K562 (cell line): Measurements from ENCODE around the gene CYP46A1. TPM values are rescaled to one million over a fixed set of nuclear protein-coding genes. Genes with fewer than 3 reads are reported as not detected.

ENCODE experiments used
- ARID3B ChIP-seq: fragments of 250-450 bp; sonication (Bioruptor Pico); IDR thresholded peaks from 2 replicates; pipeline ENCODE4 v1.4.0; 2020; ENCODE audit warnings: borderline replicate concordance
- BDP1 ChIP-seq: IDR thresholded peaks from 3 replicates; pipeline ENCODE4 v1.6.1; 2011; ENCODE audit not compliant: insufficient read length, insufficient read depth
- DLX4 ChIP-seq: fragments of 250-450 bp; sonication (Bioruptor Pico); IDR thresholded peaks from 2 replicates; pipeline ENCODE4 v1.6.1; 2021; ENCODE audit warnings: mild to moderate bottlenecking
- ETS1 ChIP-seq: conservative IDR thresholded peaks from 2 replicates; pipeline ENCODE4 v1.6.1; 2011; ENCODE audit warnings: low read depth, mild to moderate bottlenecking, low read length; ENCODE audit not compliant: control insufficient read depth
- HDAC1 ChIP-seq, 2 experiments: fragments of 450-650 bp; IDR thresholded peaks; 2 replicates each; pipeline ENCODE4 v1.6.1; 2016 to 2017; ENCODE audit warnings: inconsistent platforms in 1 of 2, mild to moderate bottlenecking in 1 of 2, moderate library complexity in 1 of 2
- NR2C2 ChIP-seq, 2 experiments: fragments of 200-800 bp in 1 of 2; sonication (Bioruptor generic) in 1 of 2; sonication (generic) in 1 of 2; formaldehyde crosslinking in 1 of 2; IDR thresholded peaks; 2 replicates each; pipeline versions ENCODE4 v1.6.1 to v1.8.0; 2016 to 2022; ENCODE audit warnings: mild to moderate bottlenecking in 1 of 2, missing compliant biosample characterization in 1 of 2, missing genetic modification characterization in 1 of 2, missing genetic modification reagents in 1 of 2
- PHB2 ChIP-seq: fragments of 450-650 bp; IDR thresholded peaks from 2 replicates; pipeline ENCODE4 v1.6.1; 2017; ENCODE audit warnings: low read depth
- POLR2B ChIP-seq: fragments of 450-650 bp; IDR thresholded peaks from 2 replicates; pipeline ENCODE4 v1.6.1; 2018; ENCODE audit warnings: low read depth; ENCODE audit not compliant: partially characterized antibody
- TAF1 ChIP-seq: IDR thresholded peaks from 2 replicates; pipeline ENCODE4 v1.6.1; 2011; ENCODE audit warnings: mild to moderate bottlenecking, low read length, moderate library complexity; ENCODE audit not compliant: insufficient read depth, control insufficient read depth, severe bottlenecking; ENCODE audit errors: extremely low read depth
- ZBTB11 ChIP-seq, 3 experiments: fragments of 200-800 bp in 1 of 3; fragments of 250-450 bp in 1 of 3; fragments of 450-650 bp in 1 of 3; sonication (Bioruptor Pico) in 1 of 3; sonication (Bioruptor generic) in 1 of 3; formaldehyde crosslinking in 1 of 3; IDR thresholded peaks; 2 replicates each; pipeline versions ENCODE4 v1.6.1 to v1.8.0; 2016 to 2022; ENCODE audit warnings: mild to moderate bottlenecking in 2 of 3, missing genetic modification characterization in 2 of 3, missing compliant biosample characterization in 1 of 3, moderate library complexity in 1 of 3
- ZBTB43 ChIP-seq: sonication (generic); formaldehyde crosslinking; IDR thresholded peaks from 2 replicates; pipeline ENCODE4 v1.8.0; 2023; ENCODE audit warnings: mild to moderate bottlenecking, missing genetic modification reagents
- ZHX1 ChIP-seq: fragments of 150-350 bp; conservative IDR thresholded peaks from 2 replicates; pipeline ENCODE4 v1.6.1; 2014; ENCODE audit warnings: low read length
- ZNF778 ChIP-seq: fragments of 450-650 bp; formaldehyde crosslinking; IDR thresholded peaks from 2 replicates; pipeline ENCODE4 v1.4.0; 2020; ENCODE audit warnings: mild to moderate bottlenecking, moderate library complexity
- polyA plus RNA-seq, 8 experiments: library from polyadenylated mRNA; depleted of rRNA in 4 of 8; stranded (reverse) in 5 of 8; unstranded in 3 of 8; fragments of >200 nt; fragmentation: Nextera tagmentation in 2 of 8; fragmentation: Illumina TruSeq in 1 of 8; extraction: Ambion mirVana in 2 of 8; extraction: Trizol in 1 of 8; gene quantifications; 2 replicates each; pipeline versions ENCODE4 v1.2.1 to v1.2.3, GENCODE V29; 2011 to 2014; ENCODE audit warnings: inconsistent platforms in 1 of 8, missing spikeins in 1 of 8
- total RNA-seq, 7 experiments: library from RNA; depleted of rRNA in 6 of 7; stranded (reverse); fragments of >200 nt in 6 of 7; fragmentation: Illumina TruSeq in 2 of 7; extraction: Trizol in 2 of 7; gene quantifications; 2 replicates each; pipeline versions ENCODE4 v1.2.1 to v1.2.3, GENCODE V29; 2011 to 2021; ENCODE audit warnings: low replicate concordance in 1 of 7

The CYP46A1 gene
- total and polyA plus RNA-seq, 9 of the 15 experiments (the other 6 are each of a cell fraction or from before 2014, with no cell fraction given), result not detected

- TF ChIP-seq PHB2 (no peak), HDAC1 (IDR thresholded peaks at IDR 0.05) (peak in 1 of 2 experiments; percentile 73; a peak in 2 of 4 replicates), POLR2B (no peak), ZNF778 (CRISPR knock-in tag) (no peak), TAF1 (peak; percentile 45), ZHX1 (0 out of 2 replicates have a peak, but pooled peaks have one; percentile 65), NR2C2 (CRISPR knock-in tag; IDR thresholded peaks at IDR 0.05) (no peak), NR2C2 (tag; IDR thresholded peaks at IDR 0.05) (no peak), ETS1 (no peak; the same call in 1 of the 2 replicates), ZBTB11 (CRISPR knock-in tag; IDR thresholded peaks at IDR 0.05) (0 out of 6 replicates have a peak, but pooled peaks of 1 of the 3 experiments have one; percentile 31), BDP1 (no peak), ARID3B (CRISPR knock-in tag) (no peak), DLX4 (CRISPR knock-in tag) (no peak), ZBTB43 (CRISPR knock-in tag) (no peak)
These were observed at the start of gene CYP46A1 (continued) for GRCh38 chr14:99683619-99684409.
